IMR-90 (cell line): ENCODE data around the gene TPSB2. TPM values are rescaled to one million over a fixed set of nuclear protein-coding genes. Genes with fewer than 3 reads are reported as not detected.
"Not testable (repeated sequence)": the region's sequence is repeated elsewhere in the genome, so short reads cannot be mapped to it uniquely, and the experiment has no call there.

Source experiments
- ATAC-seq: fragments of 200-7000 bp; cut with Tn5 transposase; 2 replicates; pipeline ENCODE4 v1.9.1; 2020; ENCODE audit warnings: low read depth, mild to moderate bottlenecking, moderate library complexity
- BruUV-seq: library from RNA; stranded (reverse); fragments of 400-500 nt; replicated peaks from 2 replicates; lab custom pipeline; 2021; lab: Mats Ljungman, UMichigan
- CTCF ChIA-PET: fragments of 300-600 bp; formaldehyde crosslinking; extraction: SDS; loops from one replicate; lab custom pipeline; 2021; ENCODE audit warnings: antibody characterized with exemption; lab: Yijun Ruan, JAX
- POLR2A ChIA-PET: fragments of 300-600 bp; sonication (Branson Sonifier 250); formaldehyde crosslinking; loops from one replicate; lab custom pipeline; 2022; ENCODE audit warnings: antibody characterized with exemption; ENCODE audit not compliant: unreplicated experiment; lab: Charles Lee
- DNase-seq: peaks from one replicate; pipeline ENCODE4 v3.0.0; 2013
- H2AFZ ChIP-seq: replicated peaks from 2 replicates; pipeline ENCODE3; 2013; ENCODE audit warnings: low read length, mild to moderate bottlenecking; ENCODE audit not compliant: poor library complexity
- H2AK5ac ChIP-seq: 2 replicates; pipeline ENCODE4 v1.6.1; 2013; ENCODE audit warnings: low read depth, low read length, inconsistent platforms
- H2AK9ac ChIP-seq: replicated peaks from 2 replicates; pipeline ENCODE3; 2013; ENCODE audit warnings: mild to moderate bottlenecking, low read depth, low read length, moderate library complexity; ENCODE audit not compliant: poor library complexity
- H2BK120ac ChIP-seq: 2 replicates; pipeline ENCODE4 v1.6.1; 2013; ENCODE audit warnings: low read depth, low read length, inconsistent platforms
- H2BK15ac ChIP-seq: 3 replicates; pipeline ENCODE4 v1.6.1; 2013; ENCODE audit warnings: low read depth, low read length, inconsistent platforms
- H2BK20ac ChIP-seq: 2 replicates; pipeline ENCODE4 v1.6.1; 2013; ENCODE audit warnings: low read depth, mild to moderate bottlenecking, inconsistent platforms, low read length, moderate library complexity
- H2BK5ac ChIP-seq: 2 replicates; pipeline ENCODE4 v1.6.1; 2013; ENCODE audit warnings: mild to moderate bottlenecking, low read depth, low read length, inconsistent platforms; ENCODE audit not compliant: poor library complexity, severe bottlenecking
- H3K14ac ChIP-seq: replicated peaks from 2 replicates; pipeline ENCODE4 v1.6.1; 2013; ENCODE audit warnings: low read depth, low read length, inconsistent platforms
- H3K18ac ChIP-seq: 2 replicates; pipeline ENCODE4 v1.6.1; 2013; ENCODE audit warnings: low read depth, low read length, control low read depth
- H3K23ac ChIP-seq: 2 replicates; pipeline ENCODE4 v1.6.1; 2013; ENCODE audit warnings: low read depth, low read length, inconsistent platforms
- H3K27ac ChIP-seq: 2 replicates; pipeline ENCODE4 v1.5.1; 2013; ENCODE audit warnings: mild to moderate bottlenecking, control low read depth, low read length; ENCODE audit not compliant: insufficient read depth
- H3K27me3 ChIP-seq: 2 replicates; pipeline ENCODE4 v1.6.1; 2013; ENCODE audit warnings: low read length; ENCODE audit not compliant: control insufficient read depth, insufficient read depth
- H3K36me3 ChIP-seq: 2 replicates; pipeline ENCODE4 v1.6.1; 2013; ENCODE audit warnings: low read length, mixed read lengths; ENCODE audit not compliant: control insufficient read depth, insufficient read depth
- H3K4ac ChIP-seq: 2 replicates; pipeline ENCODE4 v1.6.1; 2013; ENCODE audit warnings: low read depth, low read length, inconsistent platforms
- H3K4me1 ChIP-seq: 2 replicates; pipeline ENCODE4 v1.6.1; 2013; ENCODE audit warnings: low read length, mixed read lengths; ENCODE audit not compliant: control insufficient read depth, insufficient read depth
- H3K4me2 ChIP-seq: 2 replicates; pipeline ENCODE4 v1.6.1; 2013; ENCODE audit warnings: low read depth, mild to moderate bottlenecking, control low read depth, low read length, moderate library complexity
- H3K4me3 ChIP-seq: 2 replicates; pipeline ENCODE4 v1.5.1; 2013; ENCODE audit warnings: low read depth, mild to moderate bottlenecking, control low read depth, low read length, moderate library complexity; ENCODE audit not compliant: insufficient read depth
- H3K56ac ChIP-seq: 2 replicates; pipeline ENCODE4 v1.6.1; 2013; ENCODE audit warnings: low read length, inconsistent platforms; ENCODE audit not compliant: insufficient read depth; ENCODE audit errors: extremely low read depth
- H3K79me1 ChIP-seq, 2 experiments: 2 replicates each; pipeline ENCODE4 v1.6.1; 2013; ENCODE audit warnings: low read length in 2 of 2, inconsistent platforms in 1 of 2, low read depth in 1 of 2
- H3K9ac ChIP-seq: 2 replicates; pipeline ENCODE4 v1.6.1; 2013; ENCODE audit warnings: low read depth, low read length, control low read depth
- H3K9me1 ChIP-seq: 2 replicates; pipeline ENCODE4 v1.6.1; 2013; ENCODE audit warnings: low read length, inconsistent platforms; ENCODE audit not compliant: insufficient read depth
- H3K9me3 ChIP-seq: 2 replicates; pipeline ENCODE4 v1.6.1; 2013; ENCODE audit warnings: low read length; ENCODE audit not compliant: control insufficient read depth, insufficient read depth
- H4K20me1 ChIP-seq: 2 replicates; pipeline ENCODE4 v1.6.1; 2013; ENCODE audit warnings: low read length, inconsistent platforms; ENCODE audit not compliant: insufficient read depth
- H4K5ac ChIP-seq: 2 replicates; pipeline ENCODE4 v1.6.1; 2013; ENCODE audit warnings: mild to moderate bottlenecking, low read depth, low read length, control low read depth
- H4K8ac ChIP-seq, 2 experiments: 2 replicates each; pipeline ENCODE4 v1.6.1; 2013; ENCODE audit warnings: low read depth in 2 of 2, low read length in 2 of 2, control low read depth in 1 of 2, inconsistent platforms in 1 of 2
- H4K91ac ChIP-seq: 2 replicates; pipeline ENCODE4 v1.6.1; 2013; ENCODE audit warnings: low read depth, low read length, inconsistent platforms; ENCODE audit not compliant: insufficient read depth
- WGBS, 2 experiments: methylation state at CpG; one replicate each; pipeline versions ENCODE4 v1.1.5 to v1.1.7; 2013; ENCODE audit warnings: missing lambda C conversion rate in 2 of 2; ENCODE audit not compliant: insufficient read length in 1 of 2; ENCODE audit errors: extremely low coverage in 2 of 2; 5-methylcytosine and 5-hydroxymethylcytosine counted together
- dilution Hi-C: fragments of 300-500 bp; cut with HindIII; formaldehyde crosslinking; loops from one replicate; pipeline ENCODE4 v1.14.3; 2018; ENCODE audit warnings: low sequenced_read_pairs; ENCODE audit not compliant: unreplicated experiment
- in situ Hi-C: fragments of 300-500 bp; cut with MboI; formaldehyde crosslinking; loops from 3 replicates; pipeline ENCODE4 v1.14.3; 2019; ENCODE audit warnings: low sequenced_read_pairs, inconsistent platforms, mixed read lengths
- intact Hi-C: fragments of 100-400 bp; cut with micrococcal nuclease; formaldehyde crosslinking; loops from 2 replicates; pipeline ENCODE4 v1.10.0; 2022
- polyA plus RNA-seq, 3 experiments: library from polyadenylated mRNA; depleted of rRNA; stranded (reverse); fragments of >200 nt; gene quantifications; 2 replicates each; pipeline ENCODE4 v1.2.3, GENCODE V29; 2012; ENCODE audit warnings: low replicate concordance in 1 of 3
- total RNA-seq: library from RNA; depleted of rRNA; stranded (reverse); fragments of >200 nt; gene quantifications from 2 replicates; pipeline ENCODE4 v1.2.3, GENCODE V29; 2012

The TPSB2 gene
- total and polyA plus RNA-seq, 2 of the 4 experiments (the other 2 are of a cell fraction), result not detected

GRCh38 chr16:1231301-1231700 lies 1.3 kb upstream of the TPSB2 start:
- H3K9ac ChIP-seq, H3K18ac ChIP-seq, H3K4me3 ChIP-seq, H3K14ac ChIP-seq, H3K4me2 ChIP-seq, CTCF ChIA-PET, H3K36me3 ChIP-seq, H4K20me1 ChIP-seq, H2BK15ac ChIP-seq, H3K4ac ChIP-seq, H2BK120ac ChIP-seq, H2AK9ac ChIP-seq, H3K23ac ChIP-seq, H4K8ac ChIP-seq, ATAC-seq, H2AK5ac ChIP-seq, DNase-seq, BruUV-seq, H3K56ac ChIP-seq, H4K5ac ChIP-seq, H2BK20ac ChIP-seq, H2BK5ac ChIP-seq, H3K27me3 ChIP-seq, H3K27ac ChIP-seq, H3K9me3 ChIP-seq, H3K4me1 ChIP-seq, in situ Hi-C loops, dilution Hi-C loops, intact Hi-C loops, H4K91ac ChIP-seq, H3K79me1 ChIP-seq, H2AFZ ChIP-seq, POLR2A ChIA-PET, H3K9me1 ChIP-seq: not testable (repeated sequence)
- no CpG with 5 or more reads among the region's 7 CpGs for WGBS, 2 experiments

- H2AK5ac ChIP-seq, in situ Hi-C loops, H3K9ac ChIP-seq, dilution Hi-C loops, intact Hi-C loops, H3K79me1 ChIP-seq, H3K27me3 ChIP-seq, H3K9me3 ChIP-seq, H3K4ac ChIP-seq, CTCF ChIA-PET, POLR2A ChIA-PET, H2BK120ac ChIP-seq, H2AFZ ChIP-seq, H3K4me2 ChIP-seq, H2AK9ac ChIP-seq, H4K5ac ChIP-seq, H3K56ac ChIP-seq, DNase-seq, H2BK5ac ChIP-seq, H3K27ac ChIP-seq, H3K18ac ChIP-seq, H4K8ac ChIP-seq, H3K14ac ChIP-seq, H3K9me1 ChIP-seq, H3K4me3 ChIP-seq, ATAC-seq, H4K91ac ChIP-seq, H3K23ac ChIP-seq, H4K20me1 ChIP-seq, H3K4me1 ChIP-seq, BruUV-seq, H2BK15ac ChIP-seq, H2BK20ac ChIP-seq, H3K36me3 ChIP-seq: not testable (repeated sequence)
- 78% methylated on average over 3 of the region's 17 CpGs; no CpG with 5 or more reads in 1 of the 2 experiments for WGBS, 2 experiments
Measured at GRCh38 chr16:1230471-1231212, 658 bp upstream of the TPSB2 start.
